HFFc6 (cell line): ENCODE measurements around the gene LEF1. TPM values are rescaled to one million over a fixed set of nuclear protein-coding genes. Genes with fewer than 3 reads are reported as not detected.

Experiments used
- DNase-seq: peaks from one replicate; pipeline ENCODE4 v3.0.0-alpha.2; 2018
- H3K27ac Mint-ChIP-seq: 2 replicates; pipeline ENCODE4 v1.8.0; 2020; ENCODE audit warnings: mild to moderate bottlenecking, mixed read lengths
- H3K27me3 Mint-ChIP-seq: 2 replicates; pipeline ENCODE4 v1.8.0; 2021; ENCODE audit warnings: mild to moderate bottlenecking, moderate library complexity, mixed read lengths; ENCODE audit not compliant: insufficient read depth
- H3K36me3 Mint-ChIP-seq: 2 replicates; pipeline ENCODE4 v1.8.0; 2021; ENCODE audit warnings: low read depth, mixed read lengths
- H3K4me1 Mint-ChIP-seq: 2 replicates; pipeline ENCODE4 v1.8.0; 2020; ENCODE audit warnings: low read depth, mixed read lengths
- H3K4me3 Mint-ChIP-seq: 2 replicates; pipeline ENCODE4 v1.8.0; 2020; ENCODE audit warnings: mild to moderate bottlenecking, moderate library complexity, mixed read lengths
- H3K9me3 Mint-ChIP-seq: 2 replicates; pipeline ENCODE4 v1.8.0; 2020; ENCODE audit warnings: mild to moderate bottlenecking, mixed read lengths
- CTCF ChIP-seq: fragments of 200-600 bp; sonication (generic); IDR thresholded peaks from 2 replicates; pipeline ENCODE4 v1.5.0; 2021; ENCODE audit warnings: antibody characterized with exemption, mild to moderate bottlenecking
- total RNA-seq, 6 experiments: library from RNA; stranded (reverse); fragmentation: NEBNext Ultra II Directional; extraction: Animal tissue kit (Norgen Biotek cat#: 25700); gene quantifications; 2 replicates in 1 of 6; 3 replicates in 5 of 6; pipeline ENCODE4 v1.2.3, GENCODE V29; 2021

The LEF1 gene
- total RNA-seq, 6 experiments from 2014 or later = 0.22 to 0.37 (median 0.31) TPM; not detected in 3

- Mint-ChIP-seq H3K36me3 (no peaks in the 10 kb centered on the region), H3K27me3 (peaks cover 55% of the 10 kb centered on the region), H3K4me3 (peak overlapping the region; percentile 88), H3K9me3 (peaks cover 4% of the 10 kb centered on the region; the same call in 1 of the 2 replicates), H3K4me1 (peaks cover 8% of the 10 kb centered on the region; the same call in 1 of the 2 replicates), H3K27ac (no peak overlapping the region)
- no peak for DNase-seq
- TF ChIP-seq CTCF = no peak
These were observed 2.1 kb downstream of the LEF1 start for GRCh38 chr4:108166441-108167315.

- DNase-seq = no peak
- Mint-ChIP-seq H3K4me1 (peaks cover 8% of the 10 kb centered on the region; the same call in 1 of the 2 replicates), H3K36me3 (no peaks in the 10 kb centered on the region), H3K9me3 (peaks cover under 1% of the 10 kb centered on the region; the same call in 1 of the 2 replicates), H3K27me3 (peaks cover 49% of the 10 kb centered on the region), H3K27ac (no peak overlapping the region), H3K4me3 (no peak overlapping the region)
- TF ChIP-seq CTCF = no peak
These were observed 2.7 kb downstream of the LEF1 start for GRCh38 chr4:108166038-108166437.

- TF ChIP-seq CTCF = no peak
- Mint-ChIP-seq H3K27me3 (peaks cover 44% of the 10 kb centered on the region), H3K36me3 (no peaks in the 10 kb centered on the region), H3K4me3 (no peak overlapping the region), H3K9me3 (no peaks in the 10 kb centered on the region), H3K27ac (no peak overlapping the region), H3K4me1 (peaks cover 8% of the 10 kb centered on the region; the same call in 1 of the 2 replicates)
- DNase-seq = no peak
These were observed 3.1 kb downstream of the LEF1 start for GRCh38 chr4:108165586-108165985.

- H3K4me3 Mint-ChIP-seq = no peak overlapping the region
- no peak overlapping the region for H3K27ac Mint-ChIP-seq
- no peaks in the 10 kb centered on the region for H3K36me3 Mint-ChIP-seq
- peaks cover 28% of the 10 kb centered on the region for H3K27me3 Mint-ChIP-seq
- H3K4me1 Mint-ChIP-seq = peaks cover 8% of the 10 kb centered on the region; the same call in 1 of the 2 replicates
- TF ChIP-seq CTCF = no peak
- no peaks in the 10 kb centered on the region for H3K9me3 Mint-ChIP-seq
- no peak for DNase-seq
These were observed 5.4 kb downstream of the LEF1 start for GRCh38 chr4:108163351-108163750.

- no peak for TF ChIP-seq CTCF
- Mint-ChIP-seq H3K27me3 (peaks cover 11% of the 10 kb centered on the region), H3K27ac (no peak overlapping the region), H3K36me3 (no peaks in the 10 kb centered on the region), H3K9me3 (no peaks in the 10 kb centered on the region), H3K4me3 (no peak overlapping the region), H3K4me1 (no peaks in the 10 kb centered on the region)
- DNase-seq = no peak
These were observed 7.9 kb downstream of the LEF1 start for GRCh38 chr4:108160741-108161352.
